Prostate gland (tissue), 2 donors: ENCODE results near the gene DLGAP1. TPM values are rescaled to one million over a fixed set of nuclear protein-coding genes. Genes with fewer than 3 reads are reported as not detected.
"Not testable (repeated sequence)": the region's sequence is repeated elsewhere in the genome, so short reads cannot be mapped to it uniquely, and the experiment has no call there.

Experiments used
- DNase-seq: peaks from one replicate; pipeline ENCODE4 v3.0.0-alpha.2; 2019; ENCODE audit warnings: low spot score
- H3K27ac ChIP-seq, 2 donors: fragments of 200-600 bp; sonication (generic); 2 replicates each; pipeline ENCODE4 v1.5.1; 2017 to 2019
- H3K27me3 ChIP-seq: fragments of 200-600 bp; sonication (generic); replicated peaks from 2 replicates; pipeline ENCODE4 v1.5.1; 2019; ENCODE audit not compliant: insufficient read depth
- H3K36me3 ChIP-seq, 2 donors: fragments of 200-600 bp; sonication (generic); 1 replicate in 1 of 2; 2 replicates in 1 of 2; pipeline versions ENCODE4 v1.5.1 to v1.8.1; 2017 to 2019
- H3K4me1 ChIP-seq: fragments of 200-600 bp; sonication (generic); replicated peaks from 2 replicates; pipeline ENCODE4 v1.5.1; 2019
- H3K4me3 ChIP-seq, 2 donors: fragments of 200-600 bp; sonication (generic); 2 replicates each; pipeline ENCODE4 v1.5.1; 2017 to 2019
- H3K9me3 ChIP-seq: fragments of 200-600 bp; sonication (generic); 2 replicates; pipeline ENCODE4 v1.5.1; 2017
- CTCF ChIP-seq, 4 experiments: fragments of 200-600 bp in 2 of 4; fragments of 450-650 bp in 2 of 4; sonication (generic) in 2 of 4; IDR thresholded peaks; 1 replicate in 3 of 4; 2 replicates in 1 of 4; pipeline ENCODE4 v1.5.1; 2016 to 2019; ENCODE audit warnings: antibody characterized with exemption in 4 of 4, mild to moderate bottlenecking in 2 of 4, moderate library complexity in 2 of 4
- POLR2A ChIP-seq: fragments of 450-650 bp; IDR thresholded peaks from one replicate; pipeline ENCODE4 v1.6.1; 2016; ENCODE audit warnings: antibody characterized with exemption, mild to moderate bottlenecking
- POLR2AphosphoS5 ChIP-seq: sonication (generic); formaldehyde crosslinking; IDR thresholded peaks from one replicate; pipeline ENCODE4 v1.6.1; 2017; ENCODE audit warnings: antibody characterized with exemption
- WGBS: methylation state at CpG from one replicate; pipeline ENCODE4 v1.1.5; 2018; 5-methylcytosine and 5-hydroxymethylcytosine counted together
- intact Hi-C: fragments of 100-400 bp; cut with DNase I; formaldehyde crosslinking; loops from one replicate; pipeline ENCODE4 v1.14.2; 2022
- total RNA-seq, 2 donors: library from RNA; depleted of rRNA; stranded (reverse); fragments of >200 nt; gene quantifications; one replicate each; pipeline ENCODE4 v1.1.0, GENCODE V29; 2016

DLGAP1 gene
- total RNA-seq, 2 donors from 2014 or later = 42.2 to 66.7 TPM

- H3K4me3 ChIP-seq = no peak overlapping the region
- no peak overlapping the region for H3K27ac ChIP-seq
- intact Hi-C loops = no loop called here
- no peaks in the 10 kb centered on the region for H3K9me3 ChIP-seq
- TF ChIP-seq POLR2A (no peak), CTCF (IDR thresholded peaks at IDR 0.05) (no peak), POLR2AphosphoS5 (no peak)
- WGBS = 60% methylated on average over 5 of the region's 5 CpGs
- H3K36me3 ChIP-seq = no peaks in the 10 kb centered on the region
- no peak for DNase-seq
- H3K4me1 ChIP-seq = no peaks in the 10 kb centered on the region
- H3K27me3 ChIP-seq = no peaks in the 10 kb centered on the region
Measured at GRCh38 chr18:3479978-3480509, 975.1 kb downstream of the DLGAP1 start.

DNA sequence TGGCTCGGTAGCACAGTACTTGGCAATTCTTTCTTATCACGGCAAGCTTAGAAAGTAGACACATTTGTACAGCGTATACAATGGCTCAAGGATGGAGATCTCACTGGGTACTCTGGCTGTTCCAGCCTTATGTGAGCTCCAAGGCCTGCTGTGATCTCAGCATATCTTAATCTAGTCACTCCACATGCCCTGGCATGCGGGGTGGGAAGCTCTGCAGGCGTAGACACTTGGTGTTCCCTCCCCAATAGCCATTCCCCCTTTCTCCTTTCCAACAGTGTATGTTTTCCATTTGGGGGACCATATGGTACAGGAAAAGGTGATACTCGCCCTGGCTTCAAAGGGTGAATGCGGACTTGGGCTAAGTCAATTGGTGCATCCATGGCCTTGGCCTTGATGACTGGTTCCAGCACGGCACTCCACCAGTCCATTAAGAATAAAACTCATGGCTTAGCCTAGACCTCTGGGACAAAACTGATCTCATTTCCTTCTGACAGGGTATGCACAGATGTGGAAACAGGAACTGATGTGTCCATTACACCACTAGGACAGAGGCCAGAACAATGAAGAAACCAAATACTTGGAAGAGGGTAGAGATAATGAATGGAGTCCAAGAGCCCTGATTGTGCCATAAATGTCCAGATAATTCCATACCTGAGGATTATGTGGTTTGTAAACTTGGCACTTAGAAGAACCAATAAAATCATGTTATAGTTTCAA, 976.7 kb downstream of the DLGAP1 start:
- Histone ChIP-seq H3K27ac (no peak overlapping the region), H3K36me3 (no peaks in the 10 kb centered on the region), H3K9me3 (no peaks in the 10 kb centered on the region), H3K4me3 (no peak overlapping the region), H3K4me1 (no peaks in the 10 kb centered on the region), H3K27me3 (no peaks in the 10 kb centered on the region)
- no peak for DNase-seq
- intact Hi-C loops = no loop called here
- WGBS = 93% methylated on average over 8 of the region's 8 CpGs
- TF ChIP-seq POLR2AphosphoS5 (no peak), POLR2A (no peak), CTCF (IDR thresholded peaks at IDR 0.05) (no peak)

DNA sequence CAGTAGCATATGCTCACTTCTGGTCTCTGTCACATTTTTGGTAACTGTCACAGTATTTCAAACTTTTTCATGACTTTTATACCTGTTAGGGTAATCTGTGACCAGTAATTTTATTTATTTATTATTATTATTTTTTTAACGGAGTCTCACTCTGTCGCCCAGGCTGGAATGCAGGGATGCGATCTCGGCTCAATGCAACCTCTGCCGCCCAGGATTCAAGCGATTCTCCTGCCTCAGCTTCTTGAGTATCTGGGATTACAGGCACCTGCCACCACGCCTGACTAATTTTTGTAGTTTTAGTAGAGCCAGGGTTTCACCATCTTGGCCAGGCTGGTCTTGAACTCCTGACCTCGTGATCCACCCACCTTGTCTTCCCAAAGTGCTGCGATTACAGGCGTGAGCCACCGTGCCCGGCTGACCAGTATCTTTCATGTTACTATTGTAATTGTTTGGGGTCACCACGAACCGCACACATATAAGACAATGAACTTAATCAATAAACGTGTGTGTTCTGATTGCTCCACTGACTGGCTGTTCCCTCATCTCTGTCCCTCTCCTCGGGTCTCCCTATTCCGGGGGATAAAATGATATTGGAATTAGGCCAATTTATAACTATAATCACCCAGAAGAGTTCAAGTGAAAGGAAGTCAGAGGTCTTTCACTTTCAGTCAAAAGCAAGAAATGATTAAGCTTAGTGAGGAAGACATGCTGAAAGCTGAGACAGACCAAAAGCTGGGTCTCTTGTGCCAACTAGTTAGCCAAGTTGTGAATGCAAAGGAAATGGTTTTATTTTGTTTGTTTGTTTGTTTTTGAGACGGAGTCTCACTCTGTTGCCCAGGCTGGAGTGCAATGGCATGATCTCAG, 982.2 kb downstream of the DLGAP1 start:
- intact Hi-C loops = no loop called here
- Histone ChIP-seq H3K36me3 (no peaks in the 10 kb centered on the region), H3K27ac (no peak overlapping the region), H3K4me1 (no peaks in the 10 kb centered on the region), H3K4me3 (no peak overlapping the region), H3K27me3 (no peaks in the 10 kb centered on the region), H3K9me3 (no peaks in the 10 kb centered on the region)
- no peak for DNase-seq
- 87% methylated on average over 18 of the region's 18 CpGs for WGBS
- no peak for TF ChIP-seq POLR2AphosphoS5
- TF ChIP-seq CTCF (IDR thresholded peaks at IDR 0.05) = no peak
- no peak for TF ChIP-seq POLR2A

- intact Hi-C loops, H3K9me3 ChIP-seq, H3K4me1 ChIP-seq, H3K36me3 ChIP-seq, DNase-seq, H3K4me3 ChIP-seq, H3K27ac ChIP-seq, H3K27me3 ChIP-seq: not testable (repeated sequence)
- 91% methylated on average over 3 of the region's 3 CpGs for WGBS
Measured at GRCh38 chr18:3472121-3472520, 983.0 kb downstream of the DLGAP1 start.

DNA sequence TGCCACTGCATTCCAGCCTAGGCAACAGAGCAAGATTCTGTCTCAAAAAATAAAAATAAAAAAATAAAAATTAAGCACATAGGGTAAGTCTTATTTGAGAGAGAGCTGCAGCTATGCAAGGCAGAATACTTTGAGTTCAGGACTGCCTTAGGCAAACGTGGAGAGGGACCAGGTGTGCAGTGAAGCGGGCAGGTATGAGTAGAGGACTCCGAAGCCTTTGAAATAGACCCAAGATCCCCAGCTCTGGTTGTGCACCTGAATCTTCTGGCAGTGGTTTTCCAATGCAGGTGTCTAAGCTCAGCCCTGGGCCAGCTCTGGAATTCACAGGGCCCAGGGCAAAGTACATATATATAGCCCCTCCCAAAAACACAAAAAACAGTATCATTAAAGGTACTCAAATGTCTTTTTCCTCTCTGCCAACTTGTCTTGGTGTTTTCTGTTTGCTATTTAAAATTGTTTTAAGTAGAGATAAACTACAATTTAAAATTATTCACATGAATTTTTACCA, 983.9 kb downstream of the DLGAP1 start:
- no peaks in the 10 kb centered on the region for H3K36me3 ChIP-seq
- no peaks in the 10 kb centered on the region for H3K4me1 ChIP-seq
- no peaks in the 10 kb centered on the region for H3K27me3 ChIP-seq
- 50% methylated on average over 3 of the region's 3 CpGs for WGBS
- DNase-seq = no peak
- no peak overlapping the region for H3K4me3 ChIP-seq
- intact Hi-C loops = no loop called here
- H3K27ac ChIP-seq = no peak overlapping the region
- no peaks in the 10 kb centered on the region for H3K9me3 ChIP-seq
- no peak for TF ChIP-seq CTCF (IDR thresholded peaks at IDR 0.05)
- TF ChIP-seq POLR2AphosphoS5 = no peak
- TF ChIP-seq POLR2A = no peak
